ENCODE results near the gene NEDD9. TPM values are rescaled to one million over a fixed set of nuclear protein-coding genes. Genes with fewer than 3 reads are reported as not detected.

NEDD9 gene
- total RNA-seq, 1 donor from 2014 or later: 14.1 TPM

- Mint-ChIP-seq H3K27me3 (ENCODE audit: low read depth) (peaks cover 5% of the 10 kb centered on the region), H3K4me1 (peaks cover 33% of the 10 kb centered on the region)
Measured at GRCh38 chr6:11162262-11162661, 70.2 kb downstream of the NEDD9 start.

DNA sequence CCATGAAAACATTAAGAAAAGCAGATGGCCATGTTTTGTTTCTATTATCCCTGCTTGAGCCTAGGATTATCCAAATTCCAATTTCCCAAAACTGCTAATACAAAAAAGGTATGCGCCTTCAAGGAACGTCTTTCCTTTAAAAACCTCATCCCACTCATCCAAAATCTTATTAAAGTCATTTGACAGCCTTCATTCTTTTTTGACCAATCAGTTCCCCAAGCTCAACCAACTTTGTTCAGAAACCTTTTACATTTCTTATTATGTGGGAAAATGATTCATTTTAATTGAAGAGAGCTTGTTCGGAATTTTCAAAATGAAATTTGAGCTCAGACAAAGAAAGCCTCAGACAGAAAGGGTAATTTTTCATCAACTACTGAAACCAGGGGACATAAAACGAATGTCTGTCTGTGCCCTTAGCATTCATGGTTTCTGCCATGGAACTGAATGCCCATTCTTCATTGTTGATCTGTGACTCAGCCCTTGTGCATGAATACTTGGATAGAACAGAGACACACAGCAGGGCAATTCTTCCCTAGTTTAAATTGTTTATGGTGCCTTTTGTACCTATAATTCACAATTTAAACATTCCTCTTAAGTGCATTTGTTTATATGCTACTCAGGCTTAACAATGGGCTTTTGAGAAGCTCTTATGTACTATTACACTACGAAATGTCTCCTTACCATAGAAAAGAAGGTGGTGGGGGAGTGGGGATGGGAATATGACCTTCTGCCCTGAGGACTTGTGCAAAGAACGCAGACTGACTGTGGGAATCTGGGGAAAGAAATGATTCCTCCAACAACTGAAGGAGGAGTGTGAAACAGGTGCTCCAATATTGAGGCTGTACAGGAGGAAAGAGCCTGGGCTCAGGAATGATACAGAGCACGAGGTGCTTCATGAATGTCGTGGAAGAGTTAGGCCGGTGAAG, 71.2 kb downstream of the NEDD9 start:
- Mint-ChIP-seq H3K36me3 (ENCODE audit: low read depth) (no peaks in the 10 kb centered on the region), H3K4me3 (no peak overlapping the region), H3K4me1 (peaks cover 33% of the 10 kb centered on the region), H3K9me3 (no peaks in the 10 kb centered on the region), H3K27me3 (ENCODE audit: low read depth) (peaks cover 5% of the 10 kb centered on the region), H3K27ac (ENCODE audit: unreplicated experiment) (peak overlapping the region; percentile 55)
- DNase-seq (ENCODE audit: low read depth, low spot score): no peak
- TF ChIP-seq CTCF (conservative IDR thresholded peaks at IDR 0.05): no peak

More at GRCh38 chr6:11162262-11162661, 70.2 kb downstream of the NEDD9 start:
- no peak overlapping the region for H3K4me3 Mint-ChIP-seq
- no peak for DNase-seq (ENCODE audit: low read depth, low spot score)
- no peaks in the 10 kb centered on the region for H3K36me3 Mint-ChIP-seq (ENCODE audit: low read depth)
- TF ChIP-seq CTCF (conservative IDR thresholded peaks at IDR 0.05): no peak
- no peak overlapping the region for H3K27ac Mint-ChIP-seq (ENCODE audit: unreplicated experiment)
- no peaks in the 10 kb centered on the region for H3K9me3 Mint-ChIP-seq

DNA sequence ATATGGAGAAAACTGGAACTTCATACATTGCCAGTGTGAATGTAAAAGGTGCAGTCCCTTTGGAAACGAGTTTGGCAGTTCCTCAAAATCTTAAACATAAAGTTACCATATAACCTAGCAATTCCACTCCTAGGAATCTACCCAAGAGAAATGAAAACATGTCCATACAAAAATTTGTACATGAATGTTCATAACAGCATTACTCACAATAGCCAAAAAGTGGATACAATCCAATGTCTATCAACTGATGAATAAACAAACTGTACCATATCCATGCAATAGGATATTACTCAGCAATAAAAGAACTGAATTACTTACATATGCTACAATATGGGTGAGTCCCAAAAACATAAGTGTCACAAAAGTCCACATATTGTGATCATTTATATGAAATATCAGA, 72.3 kb downstream of the NEDD9 start:
- H3K27me3 Mint-ChIP-seq (ENCODE audit: low read depth): peaks cover 5% of the 10 kb centered on the region
- H3K4me3 Mint-ChIP-seq: no peak overlapping the region
- DNase-seq (ENCODE audit: low read depth, low spot score): no peak
- H3K4me1 Mint-ChIP-seq: peaks cover 33% of the 10 kb centered on the region
- no peak for TF ChIP-seq CTCF (conservative IDR thresholded peaks at IDR 0.05)
- no peak overlapping the region for H3K27ac Mint-ChIP-seq (ENCODE audit: unreplicated experiment)
- H3K9me3 Mint-ChIP-seq: no peaks in the 10 kb centered on the region
- no peaks in the 10 kb centered on the region for H3K36me3 Mint-ChIP-seq (ENCODE audit: low read depth)

- TF ChIP-seq CTCF (conservative IDR thresholded peaks at IDR 0.05): no peak
- Mint-ChIP-seq H3K36me3 (ENCODE audit: low read depth) (peaks cover 5% of the 10 kb centered on the region), H3K27me3 (ENCODE audit: low read depth) (peaks cover 10% of the 10 kb centered on the region), H3K4me1 (peaks cover 12% of the 10 kb centered on the region), H3K4me3 (no peak overlapping the region), H3K27ac (ENCODE audit: unreplicated experiment) (no peak overlapping the region), H3K9me3 (no peaks in the 10 kb centered on the region)
- no peak for DNase-seq (ENCODE audit: low read depth, low spot score)
Measured at GRCh38 chr6:11155589-11155988, 76.9 kb downstream of the NEDD9 start.

- no peak for DNase-seq (ENCODE audit: low read depth, low spot score)
- H3K27ac Mint-ChIP-seq (ENCODE audit: unreplicated experiment): no peak overlapping the region
- H3K36me3 Mint-ChIP-seq (ENCODE audit: low read depth): peaks cover 5% of the 10 kb centered on the region
- no peak overlapping the region for H3K4me3 Mint-ChIP-seq
- no peaks in the 10 kb centered on the region for H3K9me3 Mint-ChIP-seq
- peaks cover 10% of the 10 kb centered on the region for H3K27me3 Mint-ChIP-seq (ENCODE audit: low read depth)
- no peak for TF ChIP-seq CTCF (conservative IDR thresholded peaks at IDR 0.05)
- H3K4me1 Mint-ChIP-seq: peaks cover 12% of the 10 kb centered on the region
Measured at GRCh38 chr6:11153447-11153846, 79.0 kb downstream of the NEDD9 start.

All from neural crest cell (in vitro differentiated cells).